Skeletal muscle tissue (tissue), 4 donors: Measurements from ENCODE around the gene AFF4. TPM values are rescaled to one million over a fixed set of nuclear protein-coding genes. Genes with fewer than 3 reads are reported as not detected.
"Not testable (repeated sequence)": the region's sequence is repeated elsewhere in the genome, so short reads cannot be mapped to it uniquely, and the experiment has no call there.

ENCODE experiments used
- H3K27ac ChIP-seq: one replicate; pipeline ENCODE4 v1.7.0; 2013; ENCODE audit warnings: mild to moderate bottlenecking, low read depth, low read length, inconsistent platforms
- H3K27me3 ChIP-seq, 3 donors: one replicate each; pipeline ENCODE4 v1.7.0; 2013; ENCODE audit warnings: low read length in 3 of 3; ENCODE audit not compliant: control insufficient read depth in 3 of 3, insufficient read depth in 3 of 3
- H3K36me3 ChIP-seq, 3 donors: one replicate each; pipeline ENCODE4 v1.7.0; 2013; ENCODE audit warnings: low read length in 3 of 3; ENCODE audit not compliant: control insufficient read depth in 3 of 3, insufficient read depth in 3 of 3
- H3K4me1 ChIP-seq, 3 donors: one replicate each; pipeline ENCODE4 v1.7.0; 2013; ENCODE audit warnings: low read length in 3 of 3, mild to moderate bottlenecking in 3 of 3; ENCODE audit not compliant: control insufficient read depth in 3 of 3, insufficient read depth in 3 of 3
- H3K4me3 ChIP-seq, 3 donors: one replicate each; pipeline ENCODE4 v1.7.0; 2013; ENCODE audit warnings: low read length in 3 of 3
- H3K9ac ChIP-seq, 3 donors: one replicate each; pipeline ENCODE4 v1.7.0; 2013; ENCODE audit warnings: low read length in 3 of 3, mild to moderate bottlenecking in 3 of 3, moderate library complexity in 2 of 3, low read depth in 1 of 3
- H3K9me3 ChIP-seq, 3 donors: one replicate each; pipeline ENCODE4 v1.7.0; 2013; ENCODE audit warnings: low read length in 3 of 3; ENCODE audit not compliant: control insufficient read depth in 3 of 3
- total RNA-seq: library from RNA; depleted of rRNA; stranded (reverse); fragments of >200 nt; gene quantifications from one replicate; pipeline ENCODE4 v1.2.3, GENCODE V29; 2014
- donor health status: Osteomylitis.

AFF4 gene
- 35.5 TPM for total RNA-seq

DNA sequence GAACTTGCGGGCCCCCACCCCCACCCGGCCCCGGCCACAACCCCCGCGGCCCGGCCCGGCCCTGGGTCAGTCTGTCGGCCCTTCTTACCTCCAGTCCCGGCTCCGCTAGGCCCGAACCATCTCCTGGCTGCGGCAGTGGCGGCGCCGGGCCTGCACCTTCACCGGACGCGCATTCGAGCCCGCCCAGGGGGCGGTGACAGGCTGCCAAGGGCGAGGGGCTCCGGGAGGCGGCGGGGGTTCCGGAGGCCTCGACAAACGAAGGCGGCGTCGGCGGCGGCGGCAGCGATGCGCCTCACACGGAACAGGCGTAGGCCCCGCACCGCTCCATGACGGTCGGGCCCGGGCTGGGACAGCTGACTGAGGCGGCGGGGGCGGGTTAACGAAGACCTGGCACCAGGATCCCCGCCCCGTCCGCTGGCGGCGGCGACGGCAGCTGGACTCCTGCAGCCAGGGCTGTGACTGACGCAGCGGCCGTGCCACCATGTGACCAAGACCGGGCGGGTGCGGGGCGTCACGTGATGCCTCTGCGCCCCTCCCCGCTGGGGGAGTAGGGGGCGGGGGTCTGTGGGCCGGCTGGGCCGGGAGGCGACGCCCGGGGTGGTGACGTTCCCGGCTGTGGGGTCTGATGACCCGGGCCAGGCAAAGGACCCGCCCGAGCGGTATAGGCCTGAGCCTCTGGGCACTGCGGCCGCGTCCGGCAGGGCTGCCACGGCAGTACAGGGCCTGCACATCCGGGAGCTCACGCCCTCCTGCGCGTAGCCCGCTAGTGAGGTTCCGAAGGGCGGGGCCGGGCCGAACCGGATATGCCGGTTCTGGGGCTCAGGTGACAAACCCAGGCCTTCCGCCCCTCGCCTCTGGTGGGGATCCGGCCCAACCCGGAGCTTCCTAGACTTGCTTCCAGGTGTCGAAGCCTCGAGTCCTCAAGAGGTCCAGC is at the start of gene AFF4:
Gene AFF4, minus strand, starts transcription at position 464 of the 934 bp plus-strand sequence. CDS start 26,445 bp downstream, outside the sequence.
- Histone ChIP-seq H3K27me3 (no peaks in the 10 kb centered on the region), H3K4me3 (peak within 1 kb of the TSS; percentile 82 to 98 (median 88)), H3K36me3 (peaks cover 0 to 2% (median 0%) of the 10 kb centered on the region in 3 donors), H3K9me3 (no peaks in the 10 kb centered on the region), H3K4me1 (peaks cover 5 to 16% (median 15%) of the 10 kb centered on the region in 3 donors), H3K27ac (peak within 1 kb of the TSS; percentile 99), H3K9ac (peak within 1 kb of the TSS; percentile 96 to 98 (median 98))

DNA sequence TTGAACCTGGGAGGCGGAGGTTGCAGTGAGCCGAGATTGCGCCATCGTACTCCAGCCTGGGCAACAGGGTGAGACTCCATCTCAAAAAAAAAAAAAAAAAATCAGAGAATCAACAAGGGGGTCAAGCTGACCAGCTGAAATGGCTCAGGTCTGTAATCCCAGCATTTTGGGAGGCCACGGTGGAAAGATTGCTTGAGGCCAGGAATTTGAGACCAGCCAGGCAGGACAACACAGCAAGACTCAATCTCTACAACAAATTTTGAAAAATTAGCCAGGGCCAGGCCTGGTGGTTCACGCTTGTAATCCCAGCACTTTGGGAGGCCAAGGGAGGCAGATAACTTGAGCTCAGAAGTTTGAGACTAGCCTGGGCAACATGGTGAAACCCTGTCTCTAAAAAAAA is 45.0 kb upstream of the AFF4 start:
- H3K27ac ChIP-seq, H3K36me3 ChIP-seq, H3K27me3 ChIP-seq, H3K4me3 ChIP-seq, H3K9me3 ChIP-seq, H3K9ac ChIP-seq, H3K4me1 ChIP-seq: not testable (repeated sequence)

DNA sequence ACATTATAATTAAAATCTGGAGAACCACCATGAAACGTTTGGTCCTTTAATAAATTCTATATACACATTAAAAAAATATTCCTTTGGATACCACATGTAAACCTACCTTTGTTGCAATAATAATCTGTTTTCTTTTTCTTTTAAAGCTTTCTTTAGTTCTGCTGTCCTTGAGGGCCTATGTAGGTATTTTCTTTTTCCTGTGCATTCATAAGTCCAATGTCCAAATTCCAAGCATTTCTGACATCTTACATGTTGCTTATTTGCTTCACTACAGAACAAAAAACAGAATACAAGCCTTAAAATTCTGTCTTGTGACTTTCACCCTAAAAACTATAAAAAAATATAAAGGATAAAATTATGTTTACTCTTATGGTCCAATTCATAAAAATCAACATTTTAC is 43.2 kb upstream of the AFF4 start:
- Histone ChIP-seq H3K27me3 (no peaks in the 10 kb centered on the region), H3K36me3 (peaks cover 0 to 10% (median 7%) of the 10 kb centered on the region in 3 donors), H3K9ac (no peak overlapping the region), H3K27ac (no peak overlapping the region), H3K9me3 (no peaks in the 10 kb centered on the region), H3K4me3 (no peak overlapping the region), H3K4me1 (no peaks in the 10 kb centered on the region)

DNA sequence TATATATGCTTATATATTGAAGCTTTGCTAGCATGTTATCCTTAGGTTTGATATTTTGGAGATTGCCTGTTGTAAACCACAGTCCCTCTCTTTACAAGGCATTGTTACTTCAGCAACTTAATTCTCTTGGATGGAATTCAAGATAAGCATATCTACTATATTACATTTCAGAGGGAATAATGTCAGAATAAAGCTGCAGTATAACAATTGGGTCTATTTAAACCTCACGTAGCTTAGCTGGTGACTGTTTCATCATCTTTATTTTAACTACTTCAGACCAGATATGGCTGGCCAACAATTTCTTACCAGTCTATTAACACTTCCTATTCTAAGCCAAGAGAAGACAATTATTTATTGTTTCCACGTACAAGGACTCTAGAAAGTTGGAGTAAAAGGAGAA is 35.8 kb upstream of the AFF4 start:
- H3K27me3 ChIP-seq: no peaks in the 10 kb centered on the region
- peaks cover 0 to 13% (median 5%) of the 10 kb centered on the region in 3 donors for H3K36me3 ChIP-seq
- H3K4me1 ChIP-seq: no peaks in the 10 kb centered on the region
- no peak overlapping the region for H3K27ac ChIP-seq
- no peak overlapping the region for H3K4me3 ChIP-seq
- H3K9ac ChIP-seq: no peak overlapping the region
- no peaks in the 10 kb centered on the region for H3K9me3 ChIP-seq

DNA sequence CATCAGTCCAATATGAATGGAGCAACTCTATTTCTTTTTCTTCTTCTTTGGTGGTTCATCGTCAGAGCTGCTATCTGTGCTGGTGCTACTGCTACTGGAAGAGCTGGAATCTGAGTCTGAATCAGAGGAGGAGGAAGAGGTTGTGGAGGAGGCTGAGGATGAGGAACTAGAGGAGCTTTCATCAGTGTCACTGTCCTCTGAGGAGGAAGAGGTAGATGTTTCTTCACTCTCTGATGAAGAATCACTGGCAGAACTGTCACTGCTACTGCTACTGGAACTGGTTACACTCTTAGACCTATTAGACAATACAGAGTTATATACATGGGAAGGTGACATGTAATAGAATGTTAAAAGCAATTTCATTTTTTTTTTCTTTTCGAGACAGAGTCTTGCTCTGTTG is 35.1 kb upstream of the AFF4 start:
- Histone ChIP-seq H3K9ac (no peak overlapping the region), H3K27ac (no peak overlapping the region), H3K36me3 (peaks cover 0 to 13% (median 5%) of the 10 kb centered on the region in 3 donors), H3K4me3 (no peak overlapping the region), H3K27me3 (no peaks in the 10 kb centered on the region), H3K4me1 (no peaks in the 10 kb centered on the region), H3K9me3 (no peaks in the 10 kb centered on the region)

GRCh38 chr5:132996307-132996706 is 32.9 kb upstream of the AFF4 start:
- H3K36me3 ChIP-seq: peaks cover 0 to 9% (median 0%) of the 10 kb centered on the region in 3 donors
- H3K27me3 ChIP-seq: no peaks in the 10 kb centered on the region
- no peak overlapping the region for H3K27ac ChIP-seq
- no peaks in the 10 kb centered on the region for H3K9me3 ChIP-seq
- H3K4me1 ChIP-seq: no peaks in the 10 kb centered on the region
- no peak overlapping the region for H3K9ac ChIP-seq
- no peak overlapping the region for H3K4me3 ChIP-seq

DNA sequence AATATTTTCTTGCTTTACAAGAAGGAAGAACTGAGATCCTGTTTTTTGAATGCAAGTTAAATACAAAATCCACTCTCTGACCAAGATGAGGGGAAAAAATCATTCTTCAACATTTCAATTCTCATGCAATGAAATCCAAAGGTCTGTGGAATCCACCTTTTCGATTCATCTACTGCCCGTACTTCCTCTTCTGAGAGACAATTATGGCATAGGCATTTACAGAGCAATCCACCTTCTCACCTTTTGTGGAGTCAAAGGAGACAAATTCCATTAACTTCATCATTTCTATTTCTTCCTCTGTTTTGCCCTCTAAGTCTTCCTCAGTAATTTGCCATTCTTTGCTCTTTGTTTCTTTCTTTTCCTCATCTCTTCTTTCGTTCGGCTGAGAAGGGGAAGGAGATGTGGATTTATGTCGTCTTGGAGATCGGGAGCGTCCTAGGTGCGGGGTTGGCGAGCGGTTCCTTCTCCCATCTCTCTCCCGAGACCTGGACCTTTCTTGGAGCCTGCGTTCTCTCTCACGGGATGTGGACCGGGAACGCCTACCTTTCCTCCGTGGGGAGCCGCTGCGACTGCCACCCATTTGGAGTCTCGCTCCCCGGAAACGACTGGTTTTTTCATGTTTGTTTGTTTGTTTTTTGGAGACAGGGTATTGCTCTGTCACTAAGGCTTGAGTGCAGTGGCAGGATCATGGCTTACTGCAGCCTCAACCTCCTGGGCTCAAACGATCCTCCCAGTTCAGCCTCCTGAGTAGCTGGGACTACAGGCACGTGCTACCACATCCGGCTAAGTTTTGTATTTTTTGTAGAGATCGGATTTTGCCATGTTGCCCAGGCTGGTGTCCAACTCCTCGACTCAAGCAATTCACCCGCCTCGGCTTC is 24.3 kb upstream of the AFF4 start:
- H3K4me3 ChIP-seq: no peak overlapping the region

DNA sequence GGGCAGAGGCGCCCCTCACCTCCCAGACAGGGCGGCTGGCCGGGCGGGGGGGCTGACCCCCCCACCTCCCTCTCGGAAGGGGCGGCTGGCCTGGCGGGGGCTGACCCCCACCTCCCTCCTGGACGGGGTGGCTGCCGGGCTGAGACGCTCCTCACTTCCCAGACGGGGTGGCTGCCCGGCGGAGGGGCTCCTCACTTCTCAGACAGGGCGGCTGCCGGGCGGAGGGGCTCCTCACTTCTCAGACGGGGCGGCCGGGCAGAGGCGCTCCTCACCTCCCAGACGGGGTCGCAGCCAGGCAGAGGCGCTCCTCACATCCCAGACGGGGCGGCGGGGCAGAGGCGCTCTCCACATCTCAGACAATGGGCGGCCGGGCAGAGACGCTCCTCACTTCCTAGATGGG is 19.5 kb upstream of the AFF4 start:
- H3K27ac ChIP-seq, H3K4me1 ChIP-seq, H3K36me3 ChIP-seq, H3K27me3 ChIP-seq, H3K4me3 ChIP-seq, H3K9ac ChIP-seq, H3K9me3 ChIP-seq: not testable (repeated sequence)

More for the DNA sequence above, 24.3 kb upstream of the AFF4 start:
- no peaks in the 10 kb centered on the region for H3K4me1 ChIP-seq
- no peaks in the 10 kb centered on the region for H3K27me3 ChIP-seq
- no peaks in the 10 kb centered on the region for H3K36me3 ChIP-seq
- no peak overlapping the region for H3K9ac ChIP-seq
- no peak overlapping the region for H3K27ac ChIP-seq
- H3K9me3 ChIP-seq: no peaks in the 10 kb centered on the region

- no peaks in the 10 kb centered on the region for H3K27me3 ChIP-seq
- H3K9me3 ChIP-seq: no peaks in the 10 kb centered on the region
- H3K9ac ChIP-seq: no peak overlapping the region
- no peaks in the 10 kb centered on the region for H3K4me1 ChIP-seq
- H3K4me3 ChIP-seq: no peak overlapping the region
- no peak overlapping the region for H3K27ac ChIP-seq
- H3K36me3 ChIP-seq: no peaks in the 10 kb centered on the region
Measured at GRCh38 chr5:132981288-132981687, 17.9 kb upstream of the AFF4 start.

DNA sequence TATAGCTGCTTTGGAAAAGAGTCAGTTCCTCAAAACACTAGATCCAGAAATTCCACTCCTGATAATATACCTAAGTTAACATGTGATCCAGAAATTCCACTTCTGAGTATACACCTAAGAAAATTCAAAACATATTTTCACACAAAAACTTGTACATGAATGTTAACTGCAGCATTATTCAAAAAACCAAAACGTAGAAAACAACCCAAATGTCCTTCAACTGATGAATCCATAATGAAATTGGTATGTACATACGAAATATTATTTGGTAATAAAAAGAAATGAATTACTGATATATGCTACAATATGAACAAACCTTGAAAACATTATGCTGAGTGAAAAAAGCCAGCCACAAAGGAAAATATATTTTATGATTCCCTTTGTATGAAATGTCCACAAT is 16.5 kb upstream of the AFF4 start:
- Histone ChIP-seq H3K36me3 (no peaks in the 10 kb centered on the region), H3K4me1 (no peaks in the 10 kb centered on the region), H3K27ac (no peak overlapping the region), H3K4me3 (no peak overlapping the region), H3K9me3 (no peaks in the 10 kb centered on the region), H3K9ac (no peak overlapping the region), H3K27me3 (no peaks in the 10 kb centered on the region)
